ENCODE data around the gene GBP2.
"Not testable (repeated sequence)": the region's sequence is repeated elsewhere in the genome, so short reads cannot be mapped to it uniquely, and the experiment has no call there.

Gene GBP2, protein sequence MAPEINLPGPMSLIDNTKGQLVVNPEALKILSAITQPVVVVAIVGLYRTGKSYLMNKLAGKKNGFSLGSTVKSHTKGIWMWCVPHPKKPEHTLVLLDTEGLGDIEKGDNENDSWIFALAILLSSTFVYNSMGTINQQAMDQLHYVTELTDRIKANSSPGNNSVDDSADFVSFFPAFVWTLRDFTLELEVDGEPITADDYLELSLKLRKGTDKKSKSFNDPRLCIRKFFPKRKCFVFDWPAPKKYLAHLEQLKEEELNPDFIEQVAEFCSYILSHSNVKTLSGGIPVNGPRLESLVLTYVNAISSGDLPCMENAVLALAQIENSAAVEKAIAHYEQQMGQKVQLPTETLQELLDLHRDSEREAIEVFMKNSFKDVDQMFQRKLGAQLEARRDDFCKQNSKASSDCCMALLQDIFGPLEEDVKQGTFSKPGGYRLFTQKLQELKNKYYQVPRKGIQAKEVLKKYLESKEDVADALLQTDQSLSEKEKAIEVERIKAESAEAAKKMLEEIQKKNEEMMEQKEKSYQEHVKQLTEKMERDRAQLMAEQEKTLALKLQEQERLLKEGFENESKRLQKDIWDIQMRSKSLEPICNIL

GRCh38 chr1:89125913-89126580 lies at the start of gene GBP2:
Gene GBP2 (minus strand): TSS chr1:89126114. CDS start chr1:89121966, 4,148 bp downstream.
- DNase-seq (ENCODE audit: low spot score) = peak; percentile 24

- no peak for DNase-seq (ENCODE audit: low spot score)
These were observed 48.6 kb upstream of the GBP2 start for GRCh38 chr1:89174491-89174890.

DNA sequence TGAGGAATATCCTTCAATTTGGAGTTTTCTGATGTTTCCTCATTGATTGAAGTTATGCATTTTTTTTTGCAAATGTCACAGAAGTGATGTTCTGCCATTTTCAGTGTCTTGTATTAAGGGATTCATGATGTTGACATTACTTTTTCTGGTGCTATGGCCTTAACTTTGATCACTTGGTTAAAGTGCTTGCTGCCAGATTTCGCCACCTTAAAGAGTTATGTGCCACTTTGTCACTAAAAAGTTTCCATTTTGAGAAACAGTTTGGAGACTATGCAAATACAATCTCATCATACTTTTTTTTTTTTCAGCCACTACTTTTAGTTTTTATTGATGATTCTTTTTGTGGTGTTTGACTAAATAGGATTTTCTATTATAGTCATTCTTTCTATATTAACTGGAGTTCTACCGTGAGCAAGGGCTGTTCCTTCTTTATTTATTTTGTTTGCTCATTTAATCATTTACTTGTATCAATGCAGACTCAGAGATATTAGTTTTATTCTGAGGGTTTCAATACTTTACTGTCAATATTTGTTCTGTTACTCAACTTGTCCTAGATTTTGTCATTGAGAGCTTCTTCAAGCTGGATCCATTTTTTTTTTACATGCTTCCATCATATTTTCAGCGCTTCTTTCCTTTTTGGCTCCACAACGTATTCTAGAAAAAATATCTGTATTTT lies 46.7 kb upstream of the GBP2 start:
- no peak for DNase-seq (ENCODE audit: low spot score)

GRCh38 chr1:89171067-89171438 lies 45.1 kb upstream of the GBP2 start:
- no peak for DNase-seq (ENCODE audit: low spot score)

DNA sequence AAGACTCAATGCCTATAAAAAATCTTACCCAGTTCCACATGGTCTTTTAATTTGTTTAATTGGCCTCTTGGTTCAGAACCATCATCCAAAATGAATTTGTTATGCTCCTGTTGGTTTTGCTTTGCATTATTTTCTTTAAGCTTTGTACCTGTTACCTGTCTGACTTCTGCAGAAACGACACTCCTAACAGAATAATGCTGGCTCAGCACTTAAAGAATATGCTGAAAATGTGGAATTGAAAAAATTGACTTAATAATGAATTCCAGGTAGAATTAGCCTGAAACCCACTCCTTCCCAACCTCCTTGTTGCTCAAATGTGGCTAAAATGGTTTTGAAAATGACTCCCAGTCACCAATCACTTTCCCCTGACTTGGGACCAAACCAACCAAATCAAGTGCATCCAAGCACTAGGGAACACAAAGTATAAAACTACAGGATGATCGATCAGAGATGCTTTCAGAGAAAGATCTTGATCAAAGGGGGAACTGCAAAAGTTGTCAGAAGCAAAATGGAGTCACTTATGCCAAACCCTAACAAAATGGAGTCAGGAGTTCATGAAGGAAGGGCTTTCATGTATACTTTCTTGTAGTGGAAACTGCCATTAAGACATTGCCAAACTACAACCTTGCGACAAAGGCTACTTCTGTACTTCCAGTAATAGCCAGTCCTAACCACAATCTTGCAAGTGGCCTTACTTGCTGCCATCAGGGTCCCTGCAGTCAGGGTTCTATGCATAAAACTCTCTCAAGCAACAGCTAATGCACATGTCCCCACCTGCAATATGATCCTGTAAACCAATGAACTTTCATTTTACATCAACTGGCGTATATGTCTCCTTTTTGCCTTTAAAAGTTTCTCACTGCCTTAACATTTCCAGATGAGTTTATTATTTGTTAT lies 44.5 kb upstream of the GBP2 start:
- DNase-seq (ENCODE audit: low spot score) = no peak

DNA sequence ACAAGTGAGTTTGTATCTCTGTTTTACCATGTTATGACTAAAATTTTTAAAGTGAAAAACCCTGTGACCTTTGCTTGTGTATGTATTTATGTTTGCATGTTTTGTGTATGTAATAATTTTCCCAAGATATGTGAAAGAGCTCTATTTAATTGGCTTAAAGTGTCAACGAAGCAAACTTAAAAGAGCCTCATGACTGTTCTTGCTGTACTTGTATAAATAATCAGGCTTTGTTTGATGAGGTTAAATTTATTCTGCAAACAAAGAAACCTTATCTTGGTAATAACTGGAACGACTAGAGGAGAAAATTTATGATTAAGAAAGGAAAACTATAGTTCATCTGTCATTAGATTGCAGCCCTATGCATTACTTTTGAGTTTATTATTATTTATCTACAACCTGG lies 43.3 kb upstream of the GBP2 start:
- no peak for DNase-seq (ENCODE audit: low spot score)

- DNase-seq (ENCODE audit: low spot score) = no peak
These were observed 41.8 kb upstream of the GBP2 start for GRCh38 chr1:89167590-89168230.

- DNase-seq (ENCODE audit: low spot score) = no peak
These were observed 40.8 kb upstream of the GBP2 start for GRCh38 chr1:89166705-89167104.

DNA sequence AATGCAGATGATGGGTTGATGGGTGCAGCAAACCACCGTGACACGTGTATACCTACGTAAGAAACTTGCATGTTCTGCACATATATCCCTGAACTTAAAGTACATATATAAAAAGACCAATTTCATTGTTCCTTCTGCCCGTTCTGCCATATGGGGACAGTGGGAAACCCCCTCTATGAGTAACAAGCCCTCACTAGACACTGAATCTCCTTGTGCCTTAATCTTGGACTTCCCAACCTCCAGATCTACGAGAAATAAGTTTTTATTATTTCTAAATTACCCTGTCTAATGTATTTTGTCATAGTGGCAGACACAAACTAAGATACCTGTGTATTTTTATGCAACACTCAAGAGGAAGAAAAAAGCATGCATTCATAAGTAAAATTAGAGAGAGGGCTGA lies 39.9 kb upstream of the GBP2 start:
- no peak for DNase-seq (ENCODE audit: low spot score)

DNA sequence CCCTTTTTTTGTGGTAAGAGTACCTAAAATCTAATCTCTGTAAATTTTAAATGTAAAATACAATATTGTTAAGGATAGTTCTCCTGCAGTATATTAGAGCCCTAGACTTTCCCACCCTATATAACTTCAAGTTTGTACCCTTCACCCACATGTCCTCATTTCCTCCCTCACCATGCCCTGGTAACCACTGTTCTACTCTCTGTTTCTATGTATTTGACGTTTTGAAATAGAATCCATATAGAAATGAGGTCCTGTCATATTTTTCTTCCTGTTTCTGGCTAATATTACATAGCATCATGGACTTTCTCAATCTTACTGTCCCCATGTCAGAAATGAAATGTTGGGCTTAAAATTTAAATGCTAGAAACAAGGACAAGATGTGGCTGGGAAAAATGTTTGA lies 25.1 kb upstream of the GBP2 start:
- no peak for DNase-seq (ENCODE audit: low spot score)

DNA sequence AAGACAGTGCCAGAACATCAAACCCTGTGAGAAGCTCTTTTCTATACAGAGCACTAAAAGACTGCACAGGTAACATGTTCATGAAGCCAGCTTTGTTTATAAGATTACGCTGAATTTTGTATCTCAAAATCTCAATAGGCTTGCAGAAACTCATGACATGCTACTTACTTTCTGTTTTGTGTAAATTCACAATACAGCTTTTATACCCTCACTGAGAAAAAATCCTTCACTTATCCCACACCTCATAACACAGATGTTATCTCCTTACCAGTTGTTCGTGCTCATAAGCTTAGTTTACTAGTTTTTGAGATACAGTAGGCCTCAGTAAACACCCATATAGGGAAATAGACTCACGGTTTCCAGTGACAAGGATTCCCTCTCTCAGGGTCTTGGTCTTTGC lies 24.1 kb upstream of the GBP2 start:
- no peak for DNase-seq (ENCODE audit: low spot score)

DNA sequence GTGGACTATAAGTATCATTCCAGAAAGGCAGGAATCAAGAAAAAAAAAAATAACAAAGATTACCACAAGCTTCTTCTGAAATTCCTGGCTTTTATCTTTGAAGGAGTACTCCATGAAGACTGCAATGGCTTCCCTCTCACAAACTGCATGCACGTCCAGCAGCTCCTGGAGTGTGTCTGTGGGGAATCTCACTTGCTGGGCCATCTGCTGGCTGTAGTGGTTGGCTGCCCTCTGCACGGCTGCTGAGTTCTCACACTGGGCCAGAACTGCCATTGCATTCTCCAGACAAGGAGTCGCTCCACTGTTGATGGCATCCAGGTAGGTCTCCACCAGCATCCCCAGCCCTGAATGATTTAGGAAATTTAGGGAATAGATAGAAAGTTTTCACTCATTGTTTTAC lies 23.3 kb upstream of the GBP2 start:
- peak; percentile 19 for DNase-seq (ENCODE audit: low spot score)

- no peak for DNase-seq (ENCODE audit: low spot score)
These were observed 22.1 kb upstream of the GBP2 start for GRCh38 chr1:89147678-89148658.

DNA sequence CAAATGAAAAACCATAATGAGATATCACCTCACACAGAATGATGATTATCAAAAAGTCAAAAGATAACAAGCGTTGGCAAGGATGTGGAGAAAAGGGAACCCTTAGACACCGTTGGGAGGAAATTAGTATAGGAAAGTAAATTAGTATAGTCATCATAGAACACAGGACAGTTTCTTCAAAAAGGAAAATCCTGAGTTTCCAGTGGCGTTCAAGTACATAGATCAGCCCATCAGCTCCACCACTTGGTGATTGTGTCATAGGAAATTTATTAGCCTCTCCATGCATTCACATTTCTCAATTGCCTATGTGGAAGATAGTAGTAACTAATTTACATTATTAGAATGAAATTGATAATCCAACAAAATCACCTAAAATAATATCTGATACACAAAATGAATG lies 20.8 kb upstream of the GBP2 start:
- no peak for DNase-seq (ENCODE audit: low spot score)

DNA sequence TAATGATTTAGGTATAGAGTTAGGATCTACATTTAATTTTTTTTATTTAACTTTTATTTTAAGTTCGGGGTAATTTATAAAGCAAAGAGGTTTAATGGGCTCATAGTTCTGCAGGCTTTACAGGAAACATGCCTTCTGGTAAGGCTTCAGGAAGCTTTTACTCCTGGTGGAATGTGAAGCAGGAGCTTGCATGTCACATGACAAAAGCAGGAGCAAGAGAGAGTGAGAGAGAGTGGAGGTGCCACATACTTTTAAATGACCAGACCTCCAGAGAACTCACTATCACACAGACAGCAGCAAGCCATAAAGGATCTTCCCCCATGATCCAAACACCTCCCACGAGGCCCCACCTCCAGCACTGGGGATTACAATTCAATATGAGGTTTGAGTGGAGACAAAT lies 17.6 kb upstream of the GBP2 start:
- no peak for DNase-seq (ENCODE audit: low spot score)

DNA sequence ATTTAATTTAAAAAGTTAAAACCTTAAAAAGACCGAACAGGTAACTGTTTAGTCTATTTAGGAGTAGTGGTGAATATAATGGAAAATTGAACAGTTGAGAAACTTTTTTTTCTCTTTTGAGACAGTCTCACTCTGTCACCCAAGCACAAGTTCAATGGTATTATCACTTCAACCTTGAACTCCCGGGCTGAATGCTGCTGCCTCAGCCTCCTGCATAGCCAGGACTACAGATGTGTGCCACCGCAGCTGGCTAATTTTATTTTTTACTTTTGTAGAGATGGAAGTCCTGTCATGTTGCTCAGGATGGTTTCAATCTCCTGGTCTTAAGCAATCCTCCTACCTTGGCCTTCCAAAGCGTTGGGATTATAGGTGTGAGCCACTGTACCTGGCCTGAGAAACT lies 16.2 kb upstream of the GBP2 start:
- DNase-seq (ENCODE audit: low spot score) = no peak

- DNase-seq (ENCODE audit: low spot score) = no peak
These were observed 7.8 kb upstream of the GBP2 start for GRCh38 chr1:89133747-89134146.

DNA sequence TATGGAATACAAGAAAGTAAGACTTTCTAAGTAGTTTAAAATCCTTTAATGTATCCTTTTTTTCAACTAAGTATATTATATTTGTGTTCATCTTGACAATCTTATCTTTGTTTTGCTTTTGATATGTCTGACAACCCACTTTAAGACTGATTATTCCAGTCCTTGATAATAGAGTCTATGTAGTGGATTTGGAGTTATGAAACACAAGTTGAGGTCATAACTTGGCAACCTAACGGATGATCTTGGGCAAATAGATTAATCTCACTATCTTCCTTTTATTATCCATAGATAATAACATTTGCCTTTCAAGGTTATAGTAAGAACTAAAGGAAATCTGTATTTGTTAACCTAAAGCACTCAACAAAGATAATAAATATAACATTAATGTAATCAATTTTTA lies 4.8 kb upstream of the GBP2 start:
- no peak for DNase-seq (ENCODE audit: low spot score)

DNA sequence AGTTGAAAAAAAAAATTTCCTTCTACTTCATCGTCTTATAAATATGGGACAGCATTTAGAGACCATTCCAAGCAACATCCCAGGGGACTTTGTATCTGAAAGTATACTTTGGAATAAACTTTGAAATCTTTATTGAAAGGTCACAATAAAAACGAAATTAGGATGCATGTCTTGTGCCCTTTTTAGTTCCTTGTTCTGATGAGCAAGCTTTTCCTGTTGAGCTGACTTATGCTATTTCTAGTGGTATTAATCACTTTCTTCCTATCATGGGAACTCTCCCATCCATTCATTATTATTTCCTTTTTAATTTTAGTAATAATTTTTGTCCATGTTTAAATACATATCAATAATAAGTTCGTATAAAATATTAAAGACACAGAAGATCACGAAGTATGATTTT lies 4.0 kb upstream of the GBP2 start:
- no peak for DNase-seq (ENCODE audit: low spot score)

GRCh38 chr1:89128003-89128458 lies 2.1 kb upstream of the GBP2 start:
- DNase-seq (ENCODE audit: low spot score) = not testable (repeated sequence)

Measured in iPS-NIHi11 (cell line).